GM21825 (cell line): Measurements from ENCODE around the gene DCAF4.

ENCODE experiments used
- ATAC-seq: cut with Tn5 transposase; IDR thresholded peaks from one replicate; pipeline ENCODE4 v1.9.1; 2021; ENCODE audit warnings: mild to moderate bottlenecking, moderate library complexity; ENCODE audit not compliant: unreplicated experiment

DCAF4 gene

DNA sequence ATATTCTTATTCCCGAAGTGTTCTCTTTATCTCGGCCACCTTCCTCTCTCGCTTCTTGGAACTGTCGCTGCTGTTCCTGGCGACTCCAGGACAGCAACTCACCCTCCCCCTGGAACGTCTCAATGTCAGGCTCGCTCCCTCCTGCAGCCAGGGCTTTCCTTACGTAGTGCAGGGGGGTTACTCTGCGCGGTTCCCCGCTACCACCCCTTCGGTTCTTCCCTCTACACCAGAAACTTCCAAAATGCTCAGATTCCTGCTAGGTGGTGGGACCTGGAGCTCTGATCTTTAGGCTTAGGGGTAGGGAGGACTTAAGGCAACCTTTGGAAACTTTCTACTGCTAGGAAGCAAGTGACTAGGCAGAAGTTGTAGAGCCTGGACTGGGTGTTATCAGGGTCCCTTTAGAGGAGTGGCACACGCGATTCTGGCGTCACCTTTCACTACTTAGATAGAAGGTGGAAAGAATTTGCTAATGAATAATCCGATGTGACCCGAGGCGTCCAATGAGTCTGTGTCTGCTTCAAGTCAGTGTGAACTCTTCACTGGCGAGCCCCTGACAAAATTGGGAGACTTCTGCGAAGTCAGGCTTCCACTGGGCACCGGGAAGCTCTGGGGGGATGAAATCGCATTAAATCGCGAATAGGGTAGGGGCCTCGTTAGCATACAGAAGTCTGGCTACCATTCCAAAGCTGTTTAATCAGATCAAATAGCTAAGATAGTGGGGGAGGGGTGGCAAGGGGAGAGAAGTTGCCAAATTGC is 31.5 kb upstream of the DCAF4 start:
- ATAC-seq = no peak

DNA sequence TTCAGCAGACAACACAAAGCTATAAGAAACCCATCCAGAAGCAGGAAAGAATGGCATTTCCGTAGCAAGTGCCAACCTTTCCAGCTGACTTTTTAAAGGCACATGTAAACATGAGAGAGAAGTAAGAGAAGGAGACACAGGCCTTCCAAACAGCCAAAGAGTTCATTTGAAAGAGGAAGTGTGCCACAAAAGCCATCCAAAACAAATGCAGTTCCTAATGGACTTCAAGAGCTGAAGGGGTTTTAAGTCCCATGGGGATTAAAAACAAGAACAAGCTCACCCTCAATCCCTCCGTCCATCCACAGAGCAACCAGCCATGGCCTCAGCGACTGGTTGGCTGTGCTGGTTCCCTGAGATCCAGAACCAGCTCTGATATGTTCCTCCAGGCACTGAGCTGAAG is 27.8 kb upstream of the DCAF4 start:
- no peak for ATAC-seq

DNA sequence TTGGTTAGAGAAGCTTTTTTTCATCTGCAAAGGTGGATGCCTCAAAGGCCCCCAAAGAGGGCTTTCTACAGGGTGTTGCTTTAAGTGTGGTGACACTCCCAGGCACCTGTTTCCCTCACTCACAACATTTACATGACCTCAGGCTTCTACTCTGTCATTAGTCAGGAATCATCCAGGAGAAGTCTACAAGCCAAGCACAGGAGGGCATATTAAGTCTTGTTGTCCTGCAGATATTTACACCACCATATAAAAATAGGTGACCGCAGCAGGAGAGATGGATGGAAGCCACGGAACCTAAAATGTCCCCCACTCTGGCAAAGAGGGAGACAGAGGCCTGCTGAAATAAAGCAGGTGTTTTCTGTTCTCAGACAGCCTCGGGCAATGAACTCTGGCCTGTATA is 24.9 kb upstream of the DCAF4 start:
- no peak for ATAC-seq

DNA sequence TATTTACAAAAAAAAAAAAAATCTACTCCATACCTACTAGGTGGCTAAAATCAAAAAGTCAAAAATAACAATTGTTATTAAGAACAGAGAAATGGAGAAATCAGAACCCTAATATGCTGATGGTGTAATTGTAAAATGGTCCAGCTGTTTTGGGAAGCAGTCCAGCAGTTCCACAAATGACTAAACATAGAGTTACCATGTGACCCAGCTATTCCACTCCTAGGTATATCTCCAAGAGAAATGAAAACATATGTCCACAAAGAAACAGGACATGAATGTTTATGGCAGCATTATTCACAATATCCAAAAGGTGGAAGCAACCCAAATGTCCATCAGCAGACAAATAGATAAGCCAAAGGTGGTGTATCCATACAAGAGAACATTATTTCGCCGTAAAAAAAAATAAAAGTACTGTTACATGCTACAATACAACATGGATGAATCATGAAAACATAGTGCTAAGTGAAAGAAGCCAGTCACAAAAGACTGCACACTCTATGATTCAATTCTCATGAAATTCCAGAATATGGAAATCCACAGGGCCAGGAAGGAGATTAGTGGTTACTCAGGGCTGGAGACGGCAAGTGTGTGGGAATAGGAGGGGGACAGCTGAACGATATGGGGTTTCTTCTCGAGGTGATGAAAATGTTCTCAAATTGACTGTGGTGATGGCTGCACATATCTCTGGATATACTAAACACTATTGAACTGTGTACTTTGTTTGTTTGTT is 23.3 kb upstream of the DCAF4 start:
- ATAC-seq = no peak

DNA sequence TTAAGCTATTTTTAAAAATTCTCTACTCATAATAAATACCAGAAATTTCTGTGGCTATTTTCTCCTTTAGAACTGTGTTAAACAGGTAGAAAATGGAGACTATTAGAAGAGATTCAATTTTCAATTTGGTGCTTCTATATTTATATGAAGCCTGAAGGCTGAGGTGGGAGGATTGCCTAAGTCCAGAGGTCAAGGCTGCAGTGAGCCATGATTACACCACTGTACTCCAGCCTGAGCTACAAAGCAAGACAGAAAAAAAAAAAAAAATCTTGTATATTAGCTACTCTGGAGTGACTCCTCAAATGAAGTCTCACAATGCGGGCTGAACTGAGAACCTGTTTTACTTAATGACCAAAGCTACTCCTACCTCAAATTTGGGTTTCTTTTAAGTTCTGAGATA is 22.5 kb upstream of the DCAF4 start:
- ATAC-seq = no peak

GRCh38 chr14:72904218-72904617 is 22.0 kb upstream of the DCAF4 start:
- ATAC-seq = no peak

GRCh38 chr14:72904840-72905561 is 21.3 kb upstream of the DCAF4 start:
- no peak for ATAC-seq

DNA sequence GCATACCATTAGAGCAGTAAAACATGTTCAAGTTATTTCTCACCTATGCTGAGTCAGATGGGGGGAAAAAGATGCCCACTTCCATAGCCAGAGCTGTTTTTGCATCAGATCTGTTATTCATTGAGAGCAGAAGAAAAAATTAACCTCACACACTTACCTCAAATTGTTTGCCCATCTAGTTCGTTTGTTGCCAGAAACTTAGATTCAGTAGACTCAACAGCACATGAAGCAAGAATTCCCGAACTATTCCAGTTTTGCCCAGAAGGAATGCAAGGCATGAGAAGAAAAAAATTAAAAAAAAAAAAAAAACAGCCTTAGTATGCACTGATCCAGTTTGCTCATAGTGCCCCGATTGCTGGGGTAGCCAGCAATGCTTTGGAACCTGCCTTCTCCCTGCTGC is 19.9 kb upstream of the DCAF4 start:
- no peak for ATAC-seq

DNA sequence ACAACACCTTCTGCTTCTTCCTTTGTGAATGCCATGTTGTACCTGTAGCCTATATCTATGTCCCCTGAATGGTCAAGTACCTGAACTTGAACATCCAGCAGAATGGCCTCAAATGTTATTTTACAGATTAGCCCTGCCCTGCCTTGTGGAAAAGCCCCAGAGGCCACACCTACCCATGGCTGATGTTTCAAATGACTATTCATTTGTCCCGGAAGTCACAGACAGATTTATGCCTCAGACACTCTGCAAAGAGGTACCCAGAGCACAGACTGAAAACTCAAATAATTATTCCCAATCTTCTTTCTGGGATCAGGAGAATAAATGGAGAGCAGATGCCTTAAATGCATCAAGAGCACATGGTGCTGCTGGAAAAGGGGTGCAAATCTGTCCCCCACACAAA is 19.4 kb upstream of the DCAF4 start:
- ATAC-seq = no peak

DNA sequence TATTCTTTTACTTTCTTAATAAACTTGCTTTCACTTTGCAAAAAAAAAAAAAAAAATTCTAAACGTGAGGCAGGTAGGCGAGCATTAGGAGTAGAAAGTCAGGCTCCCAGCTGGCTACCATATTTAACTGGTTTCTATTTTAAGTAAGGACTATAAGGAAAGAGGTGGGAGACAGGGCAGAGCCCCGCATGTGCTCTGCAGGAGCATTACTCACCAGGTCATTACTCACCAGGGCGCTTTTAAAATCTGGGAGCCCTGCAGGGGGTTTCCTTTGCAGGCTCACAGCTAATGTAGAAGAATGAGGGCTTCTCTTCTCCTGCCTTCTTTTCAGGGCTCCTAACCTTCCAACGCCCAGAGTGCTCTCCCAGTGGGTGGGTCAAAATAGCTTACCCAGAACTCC is 18.4 kb upstream of the DCAF4 start:
- ATAC-seq = no peak

DNA sequence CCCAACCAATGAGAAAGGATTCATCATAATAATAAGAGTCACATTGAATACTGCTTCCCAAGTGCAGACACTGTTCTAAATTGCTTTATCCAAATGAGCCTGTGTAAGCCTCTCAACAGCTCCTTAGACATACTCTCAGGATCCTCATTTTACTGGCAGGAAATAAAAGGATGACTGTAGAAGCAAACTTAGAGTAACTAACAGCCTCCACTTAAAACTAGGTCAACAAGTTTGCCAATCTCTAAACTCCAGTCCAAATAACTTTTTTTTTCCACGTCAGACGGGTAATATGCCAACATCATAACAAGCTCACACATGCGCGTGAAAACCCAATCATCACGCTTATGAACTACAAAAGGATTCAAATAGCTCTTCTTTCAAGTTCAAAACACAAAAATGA is 17.1 kb upstream of the DCAF4 start:
- ATAC-seq = no peak

DNA sequence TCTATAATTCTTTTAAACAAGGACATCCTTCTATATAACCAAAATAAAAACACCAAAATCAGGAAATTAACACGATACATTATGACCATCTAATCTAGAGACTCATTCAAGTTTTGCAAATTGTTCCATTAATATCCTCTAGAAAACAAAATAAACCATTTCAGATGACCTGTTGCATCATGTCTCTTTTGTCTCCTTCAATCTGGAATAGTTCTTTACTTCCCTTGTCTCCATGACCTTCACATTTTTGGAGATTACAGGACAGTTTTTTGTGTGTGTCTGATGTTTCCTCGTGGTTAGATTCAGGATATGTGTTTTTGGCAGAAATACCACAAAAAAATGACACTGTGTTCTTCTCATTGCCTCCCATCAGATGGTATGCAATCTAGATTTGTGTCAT is 12.5 kb upstream of the DCAF4 start:
- no peak for ATAC-seq

- no peak for ATAC-seq
Observed at GRCh38 chr14:72916174-72916573, 10.1 kb upstream of the DCAF4 start.

DNA sequence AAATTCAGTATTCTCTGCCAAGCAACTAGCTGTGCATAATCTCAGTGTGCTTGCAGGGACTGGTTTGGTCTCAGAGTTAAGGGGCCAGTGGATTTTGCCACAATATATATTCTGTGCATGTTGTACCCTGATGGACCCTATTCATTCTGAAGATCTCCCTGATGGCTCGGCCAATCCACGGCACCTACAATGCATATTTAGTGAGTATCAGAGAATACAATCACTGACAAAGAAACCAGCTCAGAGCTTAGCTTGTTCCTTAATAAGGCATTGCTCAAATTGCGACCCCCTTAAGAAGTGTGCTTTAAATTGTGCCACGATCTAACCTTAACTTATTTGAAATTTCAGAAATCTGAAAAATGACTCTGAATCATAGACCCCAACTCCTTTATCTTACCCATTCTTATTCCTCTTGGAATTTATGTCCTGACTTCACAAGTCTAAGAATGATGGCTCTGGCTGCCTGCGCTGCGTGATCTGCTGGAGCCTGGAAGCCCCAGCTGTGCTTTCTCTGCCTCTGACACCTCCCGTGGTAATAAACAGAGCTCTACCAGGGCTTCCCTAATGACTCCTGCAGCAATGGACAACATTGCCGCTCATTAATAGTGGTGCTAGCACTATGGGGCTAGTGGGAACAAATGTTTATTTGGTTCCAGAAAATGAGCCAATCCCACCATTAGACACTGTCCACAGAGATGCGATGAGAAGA is 9.0 kb upstream of the DCAF4 start:
- ATAC-seq = no peak

GRCh38 chr14:72920008-72920407 is 6.3 kb upstream of the DCAF4 start:
- no peak for ATAC-seq

- ATAC-seq = no peak
Observed at GRCh38 chr14:72921396-72921795, 4.9 kb upstream of the DCAF4 start.

- no peak for ATAC-seq
Observed at GRCh38 chr14:72924337-72924736, 1.9 kb upstream of the DCAF4 start.

GRCh38 chr14:72925171-72925759 is 999 bp upstream of the DCAF4 start:
- no peak for ATAC-seq

DNA sequence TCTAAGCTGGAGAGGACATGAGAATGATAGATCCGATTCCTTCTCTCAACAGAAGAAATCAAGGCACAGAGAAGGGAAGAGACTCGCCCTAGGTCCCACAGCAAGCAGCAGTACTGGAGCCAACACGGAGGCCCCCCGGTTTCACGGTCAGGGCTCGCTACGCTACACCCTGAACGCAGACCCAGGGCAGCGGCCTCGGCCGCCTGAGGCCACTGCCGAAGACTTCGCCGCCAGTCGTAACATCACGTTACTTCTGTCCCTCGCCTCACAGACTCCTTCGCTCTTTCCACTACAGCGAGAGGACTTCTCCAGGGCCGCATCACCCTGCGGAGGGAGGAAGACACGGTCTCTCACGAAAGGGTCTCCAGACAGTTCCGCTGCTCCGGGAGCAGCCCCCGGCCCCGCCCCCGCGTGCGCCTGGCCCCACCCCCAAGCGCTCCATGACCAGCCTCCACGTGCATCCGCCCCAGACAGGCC is 411 bp upstream of the DCAF4 start:
- ATAC-seq = peak; percentile 13

- ATAC-seq = no peak
Observed at GRCh38 chr14:72928872-72929271, 2.6 kb downstream of the DCAF4 start.
